K562 (cell line): ENCODE data around the gene MYO10. TPM values are rescaled to one million over a fixed set of nuclear protein-coding genes. Genes with fewer than 3 reads are reported as not detected.

ENCODE experiments used
- ATAC-seq: fragments of 200-7000 bp; cut with Tn5 transposase; 3 replicates; pipeline ENCODE4 v1.9.1; 2020; ENCODE audit warnings: moderate library complexity
- BruUV-seq: library from RNA; stranded (reverse); fragments of 400-500 nt; replicated peaks from 2 replicates; lab custom pipeline; 2021; lab: Mats Ljungman, UMichigan
- CTCF ChIA-PET: fragments of 300-600 bp; formaldehyde crosslinking; extraction: SDS; loops from one replicate; lab custom pipeline; 2021; ENCODE audit warnings: low intra/inter-chr PET ratio; lab: Yijun Ruan, JAX
- POLR2A ChIA-PET: fragments of 300-600, 350-650 bp; sonication (Branson Sonifier 250); formaldehyde crosslinking; extraction: SDS; loops from one replicate; lab custom pipeline; 2021; ENCODE audit warnings: antibody characterized with exemption, inconsistent platforms; lab: Yijun Ruan, JAX
- DNase-seq, 4 experiments: peaks; one replicate each; pipeline versions ENCODE4 v3.0.0 to v3.0.0-alpha.2; 2011 to 2018; ENCODE audit warnings: low spot score in 3 of 4, mixed read lengths in 3 of 4; ENCODE audit errors: extremely low read depth in 1 of 4
- FAIRE-seq: peaks from 2 replicates; lab custom pipeline; 2011; peaks lifted over from hg19 to GRCh38; lab: Jason Lieb, UNC
- H2AFZ ChIP-seq: 2 replicates; pipeline ENCODE4 v1.6.0; 2011; ENCODE audit warnings: low read depth, low read length, control low read depth, inconsistent platforms
- H3K27ac ChIP-seq: fragments of 200-600 bp; 3 replicates; pipeline ENCODE4 v1.8.0; 2011; ENCODE audit warnings: low read depth, mild to moderate bottlenecking, control low read depth, inconsistent platforms, low read length, moderate library complexity, mixed read lengths; ENCODE audit errors: extremely low read depth
- H3K27me3 ChIP-seq, 2 experiments: fragments of 300-600 bp in 1 of 2; 2 replicates in 1 of 2; 3 replicates in 1 of 2; pipeline versions ENCODE4 v1.6.0 to v1.8.0; 2011; ENCODE audit warnings: inconsistent platforms in 2 of 2, low read length in 2 of 2, mild to moderate bottlenecking in 1 of 2, mixed read lengths in 1 of 2, moderate library complexity in 1 of 2; ENCODE audit not compliant: control insufficient read depth in 2 of 2, insufficient read depth in 2 of 2
- H3K36me3 ChIP-seq: fragments of 300-600 bp; 3 replicates; pipeline ENCODE4 v1.8.0; 2011; ENCODE audit warnings: mild to moderate bottlenecking, low read length, inconsistent platforms; ENCODE audit not compliant: control insufficient read depth, insufficient read depth
- H3K4me1 ChIP-seq, 2 experiments: fragments of 200-600 bp in 1 of 2; replicated peaks in 1 of 2; 2 replicates in 1 of 2; 3 replicates in 1 of 2; pipeline versions ENCODE4 v1.5.1 to v1.8.0; 2011; ENCODE audit warnings: inconsistent platforms in 2 of 2, low read length in 2 of 2, mild to moderate bottlenecking in 1 of 2, mixed read lengths in 1 of 2, moderate library complexity in 1 of 2; ENCODE audit not compliant: control insufficient read depth in 2 of 2, insufficient read depth in 2 of 2
- H3K4me2 ChIP-seq: 2 replicates; pipeline ENCODE4 v1.6.1; 2011; ENCODE audit warnings: low read length, control low read depth, inconsistent platforms, mixed read lengths; ENCODE audit not compliant: insufficient read depth
- H3K4me3 ChIP-seq: fragments of 200-600 bp; sonication (generic), shearing (Covaris generic); 2 replicates; pipeline ENCODE4 v1.5.1; 2016; ENCODE audit warnings: control low read depth, inconsistent platforms
- H3K79me2 ChIP-seq: fragments of 200-600 bp; 3 replicates; pipeline ENCODE4 v1.8.0; 2011; ENCODE audit warnings: low read length, inconsistent platforms; ENCODE audit not compliant: control insufficient read depth, insufficient read depth
- H3K9ac ChIP-seq, 2 experiments: 2 replicates each; pipeline versions ENCODE4 v1.6.0 to v1.6.1; 2011; ENCODE audit warnings: low read depth in 2 of 2, low read length in 2 of 2, control low read depth in 1 of 2, inconsistent platforms in 1 of 2, mild to moderate bottlenecking in 1 of 2, mixed read lengths in 1 of 2; ENCODE audit not compliant: insufficient read depth in 1 of 2
- H3K9me1 ChIP-seq: one replicate; pipeline ENCODE4 v1.6.0; 2011; ENCODE audit warnings: inconsistent platforms, mild to moderate bottlenecking, low read length, moderate library complexity; ENCODE audit not compliant: control insufficient read depth, insufficient read depth
- H3K9me3 ChIP-seq: replicated peaks from 2 replicates; pipeline ENCODE4 v1.5.1; 2011; ENCODE audit warnings: low read depth, low read length, inconsistent platforms; ENCODE audit not compliant: control insufficient read depth, insufficient read depth
- H4K20me1 ChIP-seq: replicated peaks from 2 replicates; pipeline ENCODE4 v1.6.1; 2011; ENCODE audit warnings: low read length, inconsistent platforms, mixed read lengths; ENCODE audit not compliant: control insufficient read depth, insufficient read depth
- ATF2 ChIP-seq: sonication (generic); formaldehyde crosslinking; IDR thresholded peaks from 2 replicates; pipeline ENCODE4 v1.8.1; 2022; ENCODE audit warnings: missing genetic modification reagents
- HCFC1 ChIP-seq: IDR thresholded peaks from 2 replicates; pipeline ENCODE4 v1.6.1; 2012; ENCODE audit warnings: low read depth, low read length, improper control_type of control experiment
- MEIS2 ChIP-seq: fragments of 450-650 bp; IDR thresholded peaks from 2 replicates; pipeline ENCODE4 v1.6.1; 2014; ENCODE audit warnings: mild to moderate bottlenecking; ENCODE audit not compliant: partially characterized antibody
- NR0B1 ChIP-seq: fragments of 450-650 bp; IDR thresholded peaks from one replicate; pipeline ENCODE4 v1.6.1; 2018; ENCODE audit warnings: mild to moderate bottlenecking, moderate library complexity; ENCODE audit not compliant: partially characterized antibody
- TAF7 ChIP-seq: fragments of 450-650 bp; IDR thresholded peaks from 2 replicates; pipeline ENCODE4 v1.6.1; 2016; ENCODE audit warnings: missing genetic modification characterization, missing compliant biosample characterization
- U2AF1 ChIP-seq: fragments of 200-400 bp; formaldehyde crosslinking; optimal IDR thresholded peaks from 2 replicates; pipeline ENCODE3; 2017; ENCODE audit warnings: mild to moderate bottlenecking, low read depth, low read length, moderate library complexity
- ZBTB1 ChIP-seq: sonication (generic); formaldehyde crosslinking; IDR thresholded peaks from 2 replicates; pipeline ENCODE4 v1.8.1; 2023; ENCODE audit warnings: missing genetic modification reagents, low read depth, mild to moderate bottlenecking, borderline replicate concordance
- WGBS: fragments of 100-300 bp; shearing (Covaris generic); methylation state at CpG from one replicate; pipeline ENCODE4 v1.1.6; 2016; ENCODE audit warnings: low coverage, mixed read lengths; ENCODE audit not compliant: insufficient coverage; ENCODE audit errors: missing lambda C conversion rate; 5-methylcytosine and 5-hydroxymethylcytosine counted together
- in situ Hi-C: fragments of 300-500 bp; cut with MboI; formaldehyde crosslinking; loops from 4 replicates; pipeline ENCODE4 v1.15.0; 2018; ENCODE audit warnings: inconsistent platforms, mixed read lengths
- intact Hi-C: fragments of 100-400 bp; cut with micrococcal nuclease; formaldehyde crosslinking; loops from 2 replicates; pipeline ENCODE4 v1.14.2; 2022
- polyA plus RNA-seq, 8 experiments: library from polyadenylated mRNA; depleted of rRNA in 4 of 8; stranded (reverse) in 5 of 8; unstranded in 3 of 8; fragments of >200 nt; fragmentation: Nextera tagmentation in 2 of 8; fragmentation: Illumina TruSeq in 1 of 8; extraction: Ambion mirVana in 2 of 8; extraction: Trizol in 1 of 8; gene quantifications; 2 replicates each; pipeline versions ENCODE4 v1.2.1 to v1.2.3, GENCODE V29; 2011 to 2014; ENCODE audit warnings: inconsistent platforms in 1 of 8, missing spikeins in 1 of 8
- total RNA-seq, 7 experiments: library from RNA; depleted of rRNA in 6 of 7; stranded (reverse); fragments of >200 nt in 6 of 7; fragmentation: Illumina TruSeq in 2 of 7; extraction: Trizol in 2 of 7; gene quantifications; 2 replicates each; pipeline versions ENCODE4 v1.2.1 to v1.2.3, GENCODE V29; 2011 to 2021; ENCODE audit warnings: low replicate concordance in 1 of 7

The MYO10 gene
- total and polyA plus RNA-seq, 9 of the 15 experiments (the other 6 are each of a cell fraction or from before 2014, with no cell fraction given) = 0.04 to 0.24 TPM; not detected in 7

- no peak for ATAC-seq
- no peaks in the 10 kb centered on the region for H3K27me3 ChIP-seq
- H4K20me1 ChIP-seq = no peaks in the 10 kb centered on the region
- no peaks in the 10 kb centered on the region for H3K9me1 ChIP-seq
- H3K4me3 ChIP-seq = no peak overlapping the region
- FAIRE-seq = no peak
- BruUV-seq = no TSS peak
- H3K4me1 ChIP-seq = no peaks in the 10 kb centered on the region
- in situ Hi-C loops (loop anchor here (25.0 kb wide), 1 partner anchor 674 kb away; the partner anchor contains the start of genes TAF11L10, TAF11L7, TAF11L8 and TAF11L9), intact Hi-C loops (no loop called here)
- CTCF ChIA-PET = interaction anchor here (0.7 kb wide), 1 partner anchor 530 kb away, joined by 7 read pairs; no protein-coding TSS in a partner anchor
- H3K36me3 ChIP-seq = no peaks in the 10 kb centered on the region
- no peak overlapping the region for H3K4me2 ChIP-seq
- POLR2A ChIA-PET = interaction anchor here (0.6 kb wide), 2 partner anchors 9 to 13 kb away, joined by 3 to 5 read pairs; no protein-coding TSS in a partner anchor
- H3K9me3 ChIP-seq = no peaks in the 10 kb centered on the region
- no peak overlapping the region for H2AFZ ChIP-seq
- 0% methylated on average over 7 of the region's 7 CpGs for WGBS
- no peaks in the 10 kb centered on the region for H3K79me2 ChIP-seq
- no peak overlapping the region for H3K9ac ChIP-seq
- H3K27ac ChIP-seq = no peak overlapping the region
- no peak for DNase-seq
- TF ChIP-seq U2AF1 (no peak), NR0B1 (no peak), ZBTB1 (CRISPR knock-in tag) (no peak), ATF2 (no peak), TAF7 (tag) (no peak), HCFC1 (no peak), MEIS2 (no peak)
These were observed 22.6 kb downstream of the MYO10 start for GRCh38 chr5:16913187-16914107.
